DND-41 (cell line): ENCODE measurements around the gene CPN2.

Experiments used
- CTCF ChIP-seq: IDR thresholded peaks from 2 replicates; pipeline ENCODE4 v1.5.1; 2012; ENCODE audit warnings: borderline replicate concordance, low read length, moderate library complexity, mild to moderate bottlenecking; ENCODE audit not compliant: poor library complexity, severe bottlenecking; ENCODE audit errors: extremely low read depth
- EZH2 ChIP-seq: IDR thresholded peaks from 3 replicates; pipeline ENCODE4 v1.6.1; 2012; ENCODE audit warnings: borderline replicate concordance, low read depth, mild to moderate bottlenecking, moderate library complexity, low read length, inconsistent platforms; ENCODE audit not compliant: severe bottlenecking

- no peak for TF ChIP-seq CTCF
- no peak for TF ChIP-seq EZH2
Observed at GRCh38 chr3:194367992-194368841, 17.1 kb upstream of the CPN2 start.
